Keratinocyte (primary cell): ENCODE data around the gene AXIN1. TPM values are rescaled to one million over a fixed set of nuclear protein-coding genes. Genes with fewer than 3 reads are reported as not detected.

Experiments used
- DNase-seq: peaks from one replicate; pipeline ENCODE4 v3.0.0-alpha.2; 2011; ENCODE audit warnings: low read depth, missing footprints, low spot score
- FAIRE-seq: peaks from 2 replicates; lab custom pipeline; 2011; peaks lifted over from hg19 to GRCh38; lab: Jason Lieb, UNC
- H2AFZ ChIP-seq: 2 replicates; pipeline ENCODE4 v1.6.0; 2012; ENCODE audit warnings: low read length, control low read depth, inconsistent platforms; ENCODE audit not compliant: control insufficient read depth
- H3K27ac ChIP-seq: 2 replicates; pipeline ENCODE4 v1.5.1; 2011; ENCODE audit warnings: low read length; ENCODE audit not compliant: control insufficient read depth, insufficient read depth
- H3K27me3 ChIP-seq: 3 replicates; pipeline ENCODE4 v1.6.0; 2011; ENCODE audit warnings: low read length; ENCODE audit not compliant: control insufficient read depth, insufficient read depth; ENCODE audit errors: extremely low read depth
- H3K36me3 ChIP-seq, 2 experiments: 2 replicates in 1 of 2; 3 replicates in 1 of 2; pipeline ENCODE4 v1.5.1; 2011; ENCODE audit warnings: low read length in 2 of 2, mild to moderate bottlenecking in 1 of 2; ENCODE audit not compliant: control insufficient read depth in 2 of 2, insufficient read depth in 2 of 2; ENCODE audit errors: extremely low read depth in 1 of 2
- H3K4me1 ChIP-seq: 3 replicates; pipeline ENCODE4 v1.5.1; 2011; ENCODE audit warnings: low read length; ENCODE audit not compliant: control insufficient read depth, insufficient read depth; ENCODE audit errors: extremely low read depth
- H3K4me2 ChIP-seq: 3 replicates; pipeline ENCODE4 v1.6.0; 2011; ENCODE audit warnings: low read depth, low read length; ENCODE audit not compliant: control insufficient read depth, insufficient read depth; ENCODE audit errors: extremely low read depth
- H3K4me3 ChIP-seq, 3 experiments: fragments of 200-600 bp in 1 of 3; sonication (generic) in 1 of 3; 2 replicates in 2 of 3; 3 replicates in 1 of 3; pipeline ENCODE4 v1.5.1; 2011 to 2016; ENCODE audit warnings: low read length in 3 of 3, mild to moderate bottlenecking in 3 of 3, control low read depth in 2 of 3, inconsistent platforms in 1 of 3, low read depth in 1 of 3, mixed read lengths in 1 of 3, mixed run types in 1 of 3, moderate library complexity in 1 of 3; ENCODE audit not compliant: control insufficient read depth in 2 of 3, insufficient read depth in 2 of 3; ENCODE audit errors: extremely low read depth in 1 of 3
- H3K79me2 ChIP-seq: 2 replicates; pipeline ENCODE4 v1.6.0; 2012; ENCODE audit warnings: low read length; ENCODE audit not compliant: control insufficient read depth, insufficient read depth
- H3K9ac ChIP-seq: 3 replicates; pipeline ENCODE4 v1.6.0; 2011; ENCODE audit warnings: low read length; ENCODE audit not compliant: control insufficient read depth, insufficient read depth; ENCODE audit errors: extremely low read depth
- H3K9me1 ChIP-seq: 3 replicates; pipeline ENCODE4 v1.6.0; 2011; ENCODE audit warnings: low read length; ENCODE audit not compliant: control insufficient read depth, insufficient read depth; ENCODE audit errors: extremely low read depth
- H3K9me3 ChIP-seq: 2 replicates; pipeline ENCODE4 v1.5.1; 2012; ENCODE audit warnings: low read depth, low read length; ENCODE audit not compliant: control insufficient read depth
- H4K20me1 ChIP-seq: 3 replicates; pipeline ENCODE4 v1.6.0; 2011; ENCODE audit warnings: low read length; ENCODE audit not compliant: control insufficient read depth, insufficient read depth; ENCODE audit errors: extremely low read depth
- CTCF ChIP-seq, 3 experiments: IDR thresholded peaks in 1 of 3; conservative IDR thresholded peaks in 1 of 3; optimal IDR thresholded peaks in 1 of 3; 2 replicates in 2 of 3; 3 replicates in 1 of 3; pipeline versions ENCODE3 to v1.5.1; 2011; ENCODE audit warnings: low read length in 3 of 3, mild to moderate bottlenecking in 3 of 3, moderate library complexity in 2 of 3, control low read depth in 1 of 3, inconsistent platforms in 1 of 3; ENCODE audit not compliant: insufficient read depth in 2 of 3; ENCODE audit errors: extremely low read depth in 1 of 3
- EZH2 ChIP-seq: IDR thresholded peaks from one replicate; pipeline ENCODE4 v1.6.1; 2012; ENCODE audit warnings: inconsistent platforms, mild to moderate bottlenecking, low read length, moderate library complexity
- dilution Hi-C: fragments of 300-500 bp; cut with MboI; formaldehyde crosslinking; loops from one replicate; pipeline ENCODE4 v1.7.0; 2020; ENCODE audit warnings: low sequenced_read_pairs; ENCODE audit not compliant: extremely low pct_ligation_motif_present
- polyA plus RNA-seq, 5 experiments: library from polyadenylated mRNA; depleted of rRNA in 3 of 5; stranded (reverse) in 3 of 5; stranded (forward) in 1 of 5; unstranded in 1 of 5; fragments of >200 nt; gene quantifications; 1 replicate in 1 of 5; 2 replicates in 3 of 5; 3 replicates in 1 of 5; pipeline versions ENCODE4 v1.2.1 to v1.2.3, GENCODE V29; 2011 to 2012; ENCODE audit warnings: missing spikeins in 2 of 5, low read depth in 1 of 5, low replicate concordance in 1 of 5

The AXIN1 gene
- polyA plus RNA-seq, 1 donor (not counting 4 experiments of a cell fraction or from before 2014, with no cell fraction given), result 8.8 TPM

GRCh38 chr16:364595-365491 is 12.3 kb upstream of the AXIN1 start:
- Histone ChIP-seq H3K9me1 (no peaks in the 10 kb centered on the region), H2AFZ (no peak overlapping the region), H3K27me3 (peaks cover 9% of the 10 kb centered on the region), H3K9me3 (no peaks in the 10 kb centered on the region), H3K9ac (no peak overlapping the region), H3K4me2 (no peak overlapping the region), H3K27ac (no peak overlapping the region), H3K79me2 (peaks cover 5% of the 10 kb centered on the region), H4K20me1 (peaks cover 2% of the 10 kb centered on the region), H3K36me3 (peaks cover 11 to 16% of the 10 kb centered on the region in 2 experiments), H3K4me1 (peaks cover 6% of the 10 kb centered on the region), H3K4me3 (no peak overlapping the region)
- dilution Hi-C loops, result no loop called here
- no peak for TF ChIP-seq CTCF (optimal IDR thresholded peaks at IDR 0.05 in 1 of 3, IDR thresholded peaks at IDR 0.05 in 1 of 3, conservative IDR thresholded peaks at IDR 0.05 in 1 of 3; ENCODE audit: extremely low read depth in 1 of 3, insufficient read depth in 2 of 3, low read length in 3 of 3)
- no peak for TF ChIP-seq EZH2
- FAIRE-seq, result no peak
- no peak for DNase-seq

GRCh38 chr16:363766-364490 is 11.4 kb upstream of the AXIN1 start:
- H3K27ac ChIP-seq, result no peak overlapping the region
- no peak overlapping the region for H2AFZ ChIP-seq
- FAIRE-seq (no peak), DNase-seq (no peak)
- no peak overlapping the region for H3K4me3 ChIP-seq
- H3K4me1 ChIP-seq, result no peaks in the 10 kb centered on the region
- no peak overlapping the region for H3K9ac ChIP-seq
- H3K4me2 ChIP-seq, result no peak overlapping the region
- peaks cover 9% of the 10 kb centered on the region for H3K27me3 ChIP-seq
- peaks cover 8 to 15% of the 10 kb centered on the region in 2 experiments for H3K36me3 ChIP-seq
- no peaks in the 10 kb centered on the region for H3K9me1 ChIP-seq
- H3K9me3 ChIP-seq, result no peaks in the 10 kb centered on the region
- H4K20me1 ChIP-seq, result peaks cover 1% of the 10 kb centered on the region
- no peaks in the 10 kb centered on the region for H3K79me2 ChIP-seq
- dilution Hi-C loops, result no loop called here
- TF ChIP-seq EZH2 (no peak), CTCF (optimal IDR thresholded peaks at IDR 0.05 in 1 of 3, IDR thresholded peaks at IDR 0.05 in 1 of 3, conservative IDR thresholded peaks at IDR 0.05 in 1 of 3; ENCODE audit: extremely low read depth in 1 of 3, insufficient read depth in 2 of 3, low read length in 3 of 3) (no peak)
